SK-N-MC (cell line): ENCODE measurements around the gene TTLL5.

Source experiments
- EZH2 ChIP-seq: fragments of 200-600 bp; sonication (generic); IDR thresholded peaks from one replicate; pipeline ENCODE4 v1.6.1; 2017; ENCODE audit warnings: antibody characterized with exemption
- FOXP2 ChIP-seq: optimal IDR thresholded peaks from 2 replicates; pipeline ENCODE3; 2011; ENCODE audit warnings: mild to moderate bottlenecking, moderate library complexity; ENCODE audit not compliant: insufficient read depth; ENCODE audit errors: extremely low read length, control extremely low read depth
- POLR2AphosphoS5 ChIP-seq: IDR thresholded peaks from 2 replicates; pipeline ENCODE4 v1.6.1; 2012; ENCODE audit warnings: mild to moderate bottlenecking, low read depth, low read length, borderline replicate concordance

DNA sequence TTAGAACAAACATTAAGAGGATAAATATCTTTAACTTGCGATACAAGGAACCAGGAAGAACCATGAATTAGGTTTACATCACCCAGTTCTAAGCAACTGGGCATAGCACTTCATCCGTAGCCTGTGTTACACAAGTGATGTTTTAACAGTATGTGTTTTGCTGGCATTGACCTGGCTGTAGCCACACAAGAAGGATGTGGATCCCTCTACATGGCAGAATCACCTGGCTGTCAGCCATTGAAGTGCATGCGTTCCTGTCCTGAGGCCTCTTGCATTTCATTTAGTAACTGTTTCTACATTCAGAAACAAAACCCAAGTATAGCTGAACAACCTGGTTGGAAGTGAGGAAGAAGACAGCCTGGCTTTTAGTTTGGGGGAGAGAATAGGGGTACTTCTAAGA lies 248.6 kb downstream of the TTLL5 start:
- TF ChIP-seq EZH2: no peak
- no peak for TF ChIP-seq POLR2AphosphoS5
- TF ChIP-seq FOXP2: no peak
